ENCODE results near the gene MRPS22.

The MRPS22 gene

DNA sequence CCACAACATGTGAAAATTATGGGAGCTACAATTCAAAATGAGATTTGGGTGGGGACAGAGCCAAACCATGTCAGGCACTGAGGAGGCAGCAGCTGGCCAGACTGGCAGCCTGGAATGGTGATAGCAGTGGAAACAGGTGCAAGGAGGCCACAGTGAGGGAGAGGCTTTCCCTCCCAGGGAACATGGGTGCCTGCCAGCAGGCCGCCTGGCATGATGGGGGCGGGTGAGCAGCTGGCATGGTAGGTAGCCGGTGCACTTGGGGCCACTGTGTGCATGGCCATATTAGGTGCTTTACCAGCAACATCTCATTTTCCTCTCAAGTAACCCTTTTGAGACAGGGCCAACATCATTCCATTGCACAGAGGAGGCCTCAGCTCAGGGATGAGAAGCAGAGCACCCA, 18.3 kb upstream of the MRPS22 start:
- TF ChIP-seq, protein P1, sequence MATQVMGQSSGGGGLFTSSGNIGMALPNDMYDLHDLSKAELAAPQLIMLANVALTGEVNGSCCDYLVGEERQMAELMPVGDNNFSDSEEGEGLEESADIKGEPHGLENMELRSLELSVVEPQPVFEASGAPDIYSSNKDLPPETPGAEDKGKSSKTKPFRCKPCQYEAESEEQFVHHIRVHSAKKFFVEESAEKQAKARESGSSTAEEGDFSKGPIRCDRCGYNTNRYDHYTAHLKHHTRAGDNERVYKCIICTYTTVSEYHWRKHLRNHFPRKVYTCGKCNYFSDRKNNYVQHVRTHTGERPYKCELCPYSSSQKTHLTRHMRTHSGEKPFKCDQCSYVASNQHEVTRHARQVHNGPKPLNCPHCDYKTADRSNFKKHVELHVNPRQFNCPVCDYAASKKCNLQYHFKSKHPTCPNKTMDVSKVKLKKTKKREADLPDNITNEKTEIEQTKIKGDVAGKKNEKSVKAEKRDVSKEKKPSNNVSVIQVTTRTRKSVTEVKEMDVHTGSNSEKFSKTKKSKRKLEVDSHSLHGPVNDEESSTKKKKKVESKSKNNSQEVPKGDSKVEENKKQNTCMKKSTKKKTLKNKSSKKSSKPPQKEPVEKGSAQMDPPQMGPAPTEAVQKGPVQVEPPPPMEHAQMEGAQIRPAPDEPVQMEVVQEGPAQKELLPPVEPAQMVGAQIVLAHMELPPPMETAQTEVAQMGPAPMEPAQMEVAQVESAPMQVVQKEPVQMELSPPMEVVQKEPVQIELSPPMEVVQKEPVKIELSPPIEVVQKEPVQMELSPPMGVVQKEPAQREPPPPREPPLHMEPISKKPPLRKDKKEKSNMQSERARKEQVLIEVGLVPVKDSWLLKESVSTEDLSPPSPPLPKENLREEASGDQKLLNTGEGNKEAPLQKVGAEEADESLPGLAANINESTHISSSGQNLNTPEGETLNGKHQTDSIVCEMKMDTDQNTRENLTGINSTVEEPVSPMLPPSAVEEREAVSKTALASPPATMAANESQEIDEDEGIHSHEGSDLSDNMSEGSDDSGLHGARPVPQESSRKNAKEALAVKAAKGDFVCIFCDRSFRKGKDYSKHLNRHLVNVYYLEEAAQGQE (IDR thresholded peaks at IDR 0.05; ENCODE audit: insufficient read depth in 1 of 2, low read depth in 2 of 2, low read length in 2 of 2) = no peak
- TF ChIP-seq SIN3A (IDR thresholded peaks at IDR 0.05; ENCODE audit: borderline replicate concordance, insufficient read depth, low read length) (no peak), TAF1 (IDR thresholded peaks at IDR 0.05; ENCODE audit: borderline replicate concordance, insufficient read depth, low read length) (no peak), FOXP2 (optimal IDR thresholded peaks at IDR 0.05; ENCODE audit: borderline replicate concordance, extremely low read depth, extremely low read length, insufficient read depth) (no peak), POLR2AphosphoS5 (IDR thresholded peaks at IDR 0.05; ENCODE audit: low read depth, low read length) (no peak)

DNA sequence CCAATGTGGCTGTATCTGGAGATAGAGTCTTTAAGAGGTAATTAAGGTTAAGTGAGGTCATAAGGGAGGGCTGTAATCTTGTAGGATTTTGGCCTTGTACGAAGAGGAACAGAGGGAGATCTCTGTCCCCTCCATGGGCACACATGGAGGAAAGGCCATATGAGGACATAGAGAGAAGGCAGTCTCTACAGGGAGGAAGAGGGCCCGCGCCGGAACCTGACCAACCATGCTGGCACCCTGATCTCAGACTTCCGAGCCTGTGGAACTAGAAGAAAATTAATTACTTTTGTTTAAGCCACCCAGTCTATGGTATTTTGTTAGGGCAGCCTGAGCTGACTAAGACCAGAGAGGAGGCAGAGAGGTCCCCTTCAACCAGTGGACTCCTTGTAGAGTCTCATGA, 17.7 kb upstream of the MRPS22 start:
- no peak for TF ChIP-seq TAF1 (IDR thresholded peaks at IDR 0.05; ENCODE audit: borderline replicate concordance, insufficient read depth, low read length)
- TF ChIP-seq, protein P1 (IDR thresholded peaks at IDR 0.05; ENCODE audit: insufficient read depth in 1 of 2, low read depth in 2 of 2, low read length in 2 of 2) = no peak
- no peak for TF ChIP-seq FOXP2 (optimal IDR thresholded peaks at IDR 0.05; ENCODE audit: borderline replicate concordance, extremely low read depth, extremely low read length, insufficient read depth)
- no peak for TF ChIP-seq POLR2AphosphoS5 (IDR thresholded peaks at IDR 0.05; ENCODE audit: low read depth, low read length)
- TF ChIP-seq SIN3A (IDR thresholded peaks at IDR 0.05; ENCODE audit: borderline replicate concordance, insufficient read depth, low read length) = no peak

DNA sequence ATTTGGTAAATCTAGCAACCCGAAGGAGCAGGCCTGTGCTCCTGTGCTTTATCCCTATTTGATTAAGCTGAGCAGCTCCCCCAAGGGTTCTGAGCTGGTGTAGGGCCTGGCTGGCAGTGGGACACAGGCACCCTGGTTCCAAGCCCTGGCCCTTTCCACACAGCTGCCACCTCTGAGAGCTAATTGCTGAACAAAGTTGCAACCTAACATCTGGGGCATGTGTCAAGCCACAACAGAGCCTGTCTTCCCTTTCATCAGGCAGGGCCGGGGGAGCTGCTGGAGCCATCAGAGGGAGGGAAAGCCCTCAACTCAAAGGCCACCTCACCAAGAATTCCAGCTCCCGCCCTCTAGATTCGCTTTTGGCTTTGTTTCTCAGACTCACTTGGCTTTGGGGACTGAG, 17.1 kb upstream of the MRPS22 start:
- no peak for TF ChIP-seq TAF1 (IDR thresholded peaks at IDR 0.05; ENCODE audit: borderline replicate concordance, insufficient read depth, low read length)
- TF ChIP-seq, protein P1 (IDR thresholded peaks at IDR 0.05; ENCODE audit: insufficient read depth in 1 of 2, low read depth in 2 of 2, low read length in 2 of 2) = no peak
- no peak for TF ChIP-seq POLR2AphosphoS5 (IDR thresholded peaks at IDR 0.05; ENCODE audit: low read depth, low read length)
- no peak for TF ChIP-seq FOXP2 (optimal IDR thresholded peaks at IDR 0.05; ENCODE audit: borderline replicate concordance, extremely low read depth, extremely low read length, insufficient read depth)
- no peak for TF ChIP-seq SIN3A (IDR thresholded peaks at IDR 0.05; ENCODE audit: borderline replicate concordance, insufficient read depth, low read length)

DNA sequence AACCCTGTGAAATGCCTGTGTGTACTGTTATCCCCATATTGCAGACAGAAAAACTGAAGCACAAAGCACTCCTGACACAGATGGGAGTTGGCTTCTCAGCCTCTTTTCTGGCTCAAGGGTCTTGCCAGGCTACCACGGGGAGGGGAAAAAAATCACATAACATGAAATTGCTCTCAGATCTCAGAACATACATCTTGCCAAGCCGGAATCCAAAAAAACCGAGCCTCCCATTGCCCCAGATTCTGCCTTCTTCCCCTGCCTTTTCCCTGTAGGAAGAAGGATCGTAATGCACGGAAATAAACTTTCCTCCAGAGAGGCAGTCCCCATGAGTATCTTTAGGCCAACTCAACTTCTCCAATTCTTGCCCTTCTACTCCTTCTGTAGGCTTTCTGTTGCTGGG, 16.6 kb upstream of the MRPS22 start:
- TF ChIP-seq, protein P1 (IDR thresholded peaks at IDR 0.05; ENCODE audit: insufficient read depth in 1 of 2, low read depth in 2 of 2, low read length in 2 of 2) = no peak
- no peak for TF ChIP-seq SIN3A (IDR thresholded peaks at IDR 0.05; ENCODE audit: borderline replicate concordance, insufficient read depth, low read length)
- TF ChIP-seq FOXP2 (optimal IDR thresholded peaks at IDR 0.05; ENCODE audit: borderline replicate concordance, extremely low read depth, extremely low read length, insufficient read depth) = no peak
- TF ChIP-seq TAF1 (IDR thresholded peaks at IDR 0.05; ENCODE audit: borderline replicate concordance, insufficient read depth, low read length) = no peak
- no peak for TF ChIP-seq POLR2AphosphoS5 (IDR thresholded peaks at IDR 0.05; ENCODE audit: low read depth, low read length)

DNA sequence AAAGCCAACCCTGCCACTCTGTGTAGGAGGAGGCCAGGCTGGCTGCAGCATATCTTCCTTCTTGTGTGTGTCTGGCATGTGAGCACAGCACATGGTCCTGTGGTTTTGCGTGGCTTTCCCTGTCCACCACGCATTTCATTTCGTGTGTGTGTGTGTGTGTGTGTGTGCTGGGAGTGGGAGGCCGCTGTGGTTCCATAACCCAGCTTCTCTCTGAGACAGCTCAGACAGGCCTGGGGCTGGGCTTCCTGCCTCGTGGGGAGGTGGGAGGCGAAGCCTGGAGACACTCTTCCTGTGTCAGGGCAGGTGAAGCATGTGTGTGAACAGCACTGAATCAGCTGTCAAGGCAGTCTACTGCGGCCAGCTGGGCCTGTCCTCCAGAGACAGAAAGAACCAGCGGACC, 16.0 kb upstream of the MRPS22 start:
- TF ChIP-seq, protein P1 (IDR thresholded peaks at IDR 0.05; ENCODE audit: insufficient read depth in 1 of 2, low read depth in 2 of 2, low read length in 2 of 2) = no peak
- TF ChIP-seq TAF1 (IDR thresholded peaks at IDR 0.05; ENCODE audit: borderline replicate concordance, insufficient read depth, low read length) = no peak
- no peak for TF ChIP-seq POLR2AphosphoS5 (IDR thresholded peaks at IDR 0.05; ENCODE audit: low read depth, low read length)
- no peak for TF ChIP-seq SIN3A (IDR thresholded peaks at IDR 0.05; ENCODE audit: borderline replicate concordance, insufficient read depth, low read length)
- no peak for TF ChIP-seq FOXP2 (optimal IDR thresholded peaks at IDR 0.05; ENCODE audit: borderline replicate concordance, extremely low read depth, extremely low read length, insufficient read depth)
